Adrenal gland (tissue), 12 donors: Measurements from ENCODE around the gene DPP10. TPM values are rescaled to one million over a fixed set of nuclear protein-coding genes. Genes with fewer than 3 reads are reported as not detected.

Experiments
- DNase-seq, 7 donors: peaks; one replicate each; pipeline ENCODE4 v3.0.0-alpha.2; 2019 to 2020
- H3K27ac ChIP-seq, 5 donors: fragments of 200-600 bp; sonication (generic) in 4 of 5; 1 replicate in 3 of 5; 2 replicates in 2 of 5; pipeline versions ENCODE4 v1.5.1 to v1.8.0; 2016 to 2020; ENCODE audit warnings: mild to moderate bottlenecking in 1 of 5
- H3K27me3 ChIP-seq: fragments of 200-600 bp; 2 replicates; pipeline ENCODE4 v1.8.0; 2021
- H3K36me3 ChIP-seq, 2 donors: fragments of 200-600 bp; replicated peaks in 1 of 2; 1 replicate in 1 of 2; 2 replicates in 1 of 2; pipeline versions ENCODE4 v1.5.1 to v1.8.0; 2018 to 2022
- H3K4me1 ChIP-seq, 2 donors: fragments of 200-600 bp; replicated peaks in 1 of 2; 1 replicate in 1 of 2; 2 replicates in 1 of 2; pipeline versions ENCODE4 v1.5.1 to v1.8.0; 2018 to 2021
- H3K4me3 ChIP-seq, 4 donors: fragments of 200-600 bp; sonication (generic) in 3 of 4; one replicate each; pipeline ENCODE4 v1.5.1; 2016 to 2018
- H3K9me3 ChIP-seq, 3 donors: fragments of 200-600 bp; sonication (generic) in 1 of 3; replicated peaks in 1 of 3; 1 replicate in 2 of 3; 2 replicates in 1 of 3; pipeline versions ENCODE4 v1.5.1 to v1.8.0; 2016 to 2021
- POLR2A ChIP-seq, 2 donors: fragments of 450-650 bp; IDR thresholded peaks; one replicate each; pipeline ENCODE4 v1.6.1; 2017; ENCODE audit warnings: antibody characterized with exemption in 2 of 2, mild to moderate bottlenecking in 2 of 2, moderate library complexity in 1 of 2
- WGBS, 4 donors: extraction: QIAGEN DNeasy Blood & Tissue Kit in 2 of 4; methylation state at CpG; one replicate each; pipeline versions ENCODE4 v1.1.5 to v1.1.7; 2013 to 2017; 5-methylcytosine and 5-hydroxymethylcytosine counted together
- intact Hi-C, 2 donors: fragments of 100-400 bp; cut with DNase I; formaldehyde crosslinking; loops; one replicate each; pipeline versions ENCODE4 v1.14.1 to v1.15.0; 2022 to 2023
- polyA plus RNA-seq, 3 donors: library from polyadenylated mRNA; stranded (reverse); fragments of 200-250 nt in 2 of 3; fragments of 350-450 nt in 1 of 3; fragmentation: Illumina TruSeq in 1 of 3; extraction: RNeasy Lipid Tissue Mini Kit (QIAGEN cat#74804) in 1 of 3; gene quantifications; one replicate each; pipeline ENCODE4 v1.2.3, GENCODE V29; 2013 to 2014
- total RNA-seq, 9 donors: library from RNA; depleted of rRNA in 4 of 9; stranded (reverse); fragments of >200 nt in 4 of 9; fragments of 120-200 nt in 1 of 9; fragmentation: NEBNext Ultra II Directional in 1 of 9; extraction: Animal tissue kit (Norgen Biotek cat#: 25700) in 1 of 9; gene quantifications; one replicate each; pipeline versions ENCODE4 v1.1.0 to v1.2.4, GENCODE V29; 2013 to 2023
- TF ChIP-seq, protein P1 (sequence below), 6 experiments: fragments of 450-650 bp in 4 of 6; fragments of 200-600 bp in 2 of 6; sonication (generic) in 1 of 6; IDR thresholded peaks; 1 replicate in 5 of 6; 2 replicates in 1 of 6; pipeline versions ENCODE4 v1.5.1 to v1.8.0; 2016 to 2021; ENCODE audit warnings: antibody characterized with exemption in 6 of 6, mild to moderate bottlenecking in 2 of 6, moderate library complexity in 1 of 6
- donor health status: healthy with polysubstance abuse.
- donor health status: Bipolar disorder and iron deficiency.
- donor health status: DM: yes; HTN: yes; CAD: no.
- donor health status: DM: no; HTN: no; CAD: no.
- donor health status: DM: no; HTN: no; CAD: no.
- donor health status: DM: yes; HTN: yes; CAD: no.

The DPP10 gene
- total and polyA plus RNA-seq, 12 donors = 5.2 to 257 (median 32.0) TPM

DNA sequence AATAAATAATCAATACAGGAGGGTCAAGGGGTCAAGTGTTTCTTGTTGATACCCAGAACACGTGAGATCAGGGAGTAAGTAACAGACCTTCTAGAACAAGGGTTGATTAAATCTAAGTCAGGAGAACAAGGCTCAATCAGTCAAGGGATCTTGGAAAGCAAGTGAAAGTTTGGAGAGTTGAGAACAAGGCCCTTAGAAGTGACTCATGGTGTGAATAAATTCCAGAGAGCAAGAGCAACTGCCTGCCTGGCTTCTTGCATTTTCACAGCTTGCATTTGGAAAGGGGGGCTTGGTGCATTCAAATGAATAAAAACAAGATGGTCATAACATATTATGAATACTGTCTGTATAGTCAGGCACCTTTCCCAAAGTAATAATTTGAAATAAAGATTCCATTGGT lies 256.1 kb downstream of the DPP10 start:
- no peaks in the 10 kb centered on the region for H3K9me3 ChIP-seq
- no peaks in the 10 kb centered on the region for H3K4me1 ChIP-seq
- H3K27me3 ChIP-seq = no peaks in the 10 kb centered on the region
- H3K27ac ChIP-seq = no peak overlapping the region
- intact Hi-C loops = no loop called here
- H3K4me3 ChIP-seq = no peak overlapping the region
- 62 to 79% (median 75%) methylated on average over 1 of the region's 1 CpG for WGBS, 4 donors
- TF ChIP-seq, protein P1, sequence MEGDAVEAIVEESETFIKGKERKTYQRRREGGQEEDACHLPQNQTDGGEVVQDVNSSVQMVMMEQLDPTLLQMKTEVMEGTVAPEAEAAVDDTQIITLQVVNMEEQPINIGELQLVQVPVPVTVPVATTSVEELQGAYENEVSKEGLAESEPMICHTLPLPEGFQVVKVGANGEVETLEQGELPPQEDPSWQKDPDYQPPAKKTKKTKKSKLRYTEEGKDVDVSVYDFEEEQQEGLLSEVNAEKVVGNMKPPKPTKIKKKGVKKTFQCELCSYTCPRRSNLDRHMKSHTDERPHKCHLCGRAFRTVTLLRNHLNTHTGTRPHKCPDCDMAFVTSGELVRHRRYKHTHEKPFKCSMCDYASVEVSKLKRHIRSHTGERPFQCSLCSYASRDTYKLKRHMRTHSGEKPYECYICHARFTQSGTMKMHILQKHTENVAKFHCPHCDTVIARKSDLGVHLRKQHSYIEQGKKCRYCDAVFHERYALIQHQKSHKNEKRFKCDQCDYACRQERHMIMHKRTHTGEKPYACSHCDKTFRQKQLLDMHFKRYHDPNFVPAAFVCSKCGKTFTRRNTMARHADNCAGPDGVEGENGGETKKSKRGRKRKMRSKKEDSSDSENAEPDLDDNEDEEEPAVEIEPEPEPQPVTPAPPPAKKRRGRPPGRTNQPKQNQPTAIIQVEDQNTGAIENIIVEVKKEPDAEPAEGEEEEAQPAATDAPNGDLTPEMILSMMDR (IDR thresholded peaks at IDR 0.05) = no peak
- no peak for TF ChIP-seq POLR2A (IDR thresholded peaks at IDR 0.05)
- no peak for DNase-seq
- H3K36me3 ChIP-seq = no peaks in the 10 kb centered on the region

DNA sequence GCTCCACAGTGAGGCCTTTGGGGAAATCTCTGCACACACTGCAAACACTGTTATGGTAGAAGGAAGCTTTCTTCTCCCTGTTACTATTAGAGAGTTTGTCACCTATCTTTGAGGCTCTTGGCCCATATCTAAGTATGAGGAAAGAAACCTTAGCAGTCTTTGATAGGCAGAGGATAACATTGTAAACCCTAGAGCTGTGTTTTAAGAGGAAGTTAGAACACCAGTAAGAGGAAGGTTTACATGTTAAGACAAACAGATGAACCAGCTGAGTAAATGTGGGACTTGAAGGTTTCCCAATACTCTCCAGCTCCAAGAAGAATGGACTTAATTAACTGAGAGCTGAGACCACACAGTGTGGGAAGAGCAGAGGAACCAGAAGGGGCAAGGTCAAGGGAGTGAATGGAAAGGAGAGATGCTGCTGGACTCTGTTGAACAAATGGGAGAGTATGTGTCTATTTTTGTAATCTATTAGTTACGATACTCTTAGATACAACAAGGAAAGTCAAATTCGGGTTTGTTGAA lies 257.0 kb downstream of the DPP10 start:
- TF ChIP-seq POLR2A (IDR thresholded peaks at IDR 0.05) = no peak
- TF ChIP-seq, protein P1 (IDR thresholded peaks at IDR 0.05) = no peak
- Histone ChIP-seq H3K4me3 (no peak overlapping the region), H3K27me3 (no peaks in the 10 kb centered on the region), H3K36me3 (no peaks in the 10 kb centered on the region), H3K9me3 (no peaks in the 10 kb centered on the region), H3K27ac (no peak overlapping the region), H3K4me1 (no peaks in the 10 kb centered on the region)
- no peak for DNase-seq
- intact Hi-C loops = no loop called here
- WGBS, 4 donors = 73 to 98% (median 89%) methylated on average over 2 of the region's 2 CpGs

DNA sequence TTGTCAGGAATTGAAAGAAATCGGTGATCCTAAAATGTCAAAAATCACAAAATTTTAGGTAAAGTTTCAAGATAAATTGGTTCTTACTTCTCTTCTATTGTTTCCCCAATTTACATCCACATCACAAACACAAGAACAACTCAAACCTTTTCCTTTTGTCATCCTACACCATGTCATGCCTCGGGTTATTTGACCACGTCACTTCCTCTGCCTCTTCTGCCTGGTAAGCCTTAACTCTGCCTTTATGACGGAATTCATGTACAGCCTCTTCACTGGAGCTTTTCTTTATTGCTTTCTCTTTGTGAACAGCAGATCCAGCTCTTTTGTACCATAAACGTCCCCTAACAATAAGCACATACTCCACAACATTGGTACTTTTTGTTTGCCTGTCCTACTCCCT lies 258.0 kb downstream of the DPP10 start:
- no peaks in the 10 kb centered on the region for H3K9me3 ChIP-seq
- 68 to 76% (median 72%) methylated on average over 5 of the region's 5 CpGs for whole genome bisulfite sequencing, 4 donors
- no peaks in the 10 kb centered on the region for H3K36me3 ChIP-seq
- no peaks in the 10 kb centered on the region for H3K27me3 ChIP-seq
- intact Hi-C loops = no loop called here
- no peak for DNase-seq
- H3K27ac ChIP-seq = no peak overlapping the region
- H3K4me3 ChIP-seq = no peak overlapping the region
- H3K4me1 ChIP-seq = no peaks in the 10 kb centered on the region
- TF ChIP-seq, protein P1 (IDR thresholded peaks at IDR 0.05) = no peak
- TF ChIP-seq POLR2A (IDR thresholded peaks at IDR 0.05) = no peak

DNA sequence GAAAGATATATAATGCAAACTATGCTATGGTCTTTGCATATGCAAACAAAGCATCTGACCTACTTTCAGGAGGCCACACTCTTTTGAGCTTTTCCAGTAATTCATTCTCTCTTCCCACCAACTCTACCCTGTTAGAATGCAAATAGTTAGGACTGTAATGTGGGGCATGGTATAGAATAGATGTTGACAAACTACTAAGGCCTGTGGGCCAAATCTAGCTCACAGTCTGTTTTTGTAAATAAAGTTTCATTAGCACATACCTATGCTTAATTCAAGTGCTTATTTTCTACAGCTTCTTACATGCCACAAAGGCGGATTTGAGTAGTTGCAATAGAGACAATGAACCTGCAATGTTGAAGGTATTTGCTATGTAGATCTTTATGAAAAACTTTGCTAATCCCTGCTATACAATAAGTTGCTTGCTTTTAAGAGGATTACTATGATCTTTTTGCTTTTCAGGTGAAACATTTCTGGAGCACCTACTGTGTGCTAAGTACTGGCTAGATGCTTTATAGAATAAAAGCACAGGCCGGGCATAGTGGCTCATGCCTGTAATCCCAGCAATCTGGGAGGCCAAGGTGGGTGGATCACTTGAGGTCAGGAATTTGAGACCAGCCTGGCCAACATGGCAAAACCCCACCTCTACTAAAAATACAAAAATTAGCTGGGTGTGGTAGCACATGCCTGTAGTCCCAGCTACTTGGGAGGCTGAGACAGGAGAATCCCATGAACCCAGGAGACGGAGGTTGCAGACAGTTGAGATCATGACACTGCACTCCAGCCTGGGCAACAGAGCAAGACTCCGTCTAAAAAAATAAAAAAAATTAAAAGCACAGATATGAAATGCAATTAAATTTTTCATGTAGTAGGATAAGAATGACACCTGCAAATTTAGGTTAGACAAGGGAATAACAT lies 267.8 kb downstream of the DPP10 start:
- Histone ChIP-seq H3K9me3 (no peaks in the 10 kb centered on the region), H3K27me3 (no peaks in the 10 kb centered on the region), H3K27ac (no peak overlapping the region), H3K4me1 (no peaks in the 10 kb centered on the region), H3K4me3 (no peak overlapping the region), H3K36me3 (no peaks in the 10 kb centered on the region)
- no peak for TF ChIP-seq POLR2A (IDR thresholded peaks at IDR 0.05)
- TF ChIP-seq, protein P1 (IDR thresholded peaks at IDR 0.05) = no peak
- DNase-seq = no peak
- WGBS, 4 donors = 74 to 86% (median 76%) methylated on average over 4 of the region's 4 CpGs
- intact Hi-C loops = no loop called here
